Left renal pelvis (tissue), 4 donors: ENCODE results near the gene ADRB1. TPM values are rescaled to one million over a fixed set of nuclear protein-coding genes. Genes with fewer than 3 reads are reported as not detected.

ENCODE experiments used
- DNase-seq, 4 donors: peaks; one replicate each; pipeline ENCODE4 v3.0.0-alpha.2; 2013; ENCODE audit warnings: low read depth in 4 of 4, low spot score in 3 of 4
- polyA plus RNA-seq, 4 donors: library from polyadenylated mRNA; unstranded; fragments of 120-200 nt; gene quantifications; one replicate each; pipeline ENCODE4 v1.2.1, GENCODE V29; 2013; ENCODE audit not compliant: insufficient read length in 4 of 4

The ADRB1 gene
- polyA plus RNA-seq = under 1 TPM in 3 of 4 donors, not detected in 1; 0.06 to 0.13 (median 0.10) TPM

DNA sequence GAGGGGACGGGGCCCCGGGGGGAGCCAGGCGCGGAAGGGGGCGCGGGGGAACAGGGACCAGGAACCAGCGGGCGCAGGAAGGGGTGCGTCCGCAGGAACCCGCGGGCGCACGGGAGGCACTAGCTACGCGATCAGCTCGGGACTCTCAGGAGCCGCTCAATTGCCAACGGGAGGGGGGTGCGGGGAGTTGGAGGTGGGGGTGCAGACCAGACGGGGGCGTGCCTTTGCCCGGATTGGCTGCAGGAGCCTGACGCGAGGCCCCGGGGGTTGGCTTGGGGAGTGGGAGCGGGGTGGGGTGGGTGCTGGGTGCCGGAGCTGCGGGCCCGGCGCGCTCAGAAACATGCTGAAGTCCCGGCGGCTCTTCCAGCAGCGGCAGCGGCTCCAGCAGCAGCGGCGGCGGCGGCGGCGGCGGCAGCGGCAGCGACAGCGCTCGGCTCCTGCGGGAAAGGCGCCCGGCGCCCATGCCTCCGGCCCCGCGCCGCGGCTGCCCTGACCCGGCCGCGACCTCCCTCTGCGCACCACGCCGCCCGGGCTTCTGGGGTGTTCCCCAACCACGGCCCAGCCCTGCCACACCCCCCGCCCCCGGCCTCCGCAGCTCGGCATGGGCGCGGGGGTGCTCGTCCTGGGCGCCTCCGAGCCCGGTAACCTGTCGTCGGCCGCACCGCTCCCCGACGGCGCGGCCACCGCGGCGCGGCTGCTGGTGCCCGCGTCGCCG is at the start of gene ADRB1:
Gene ADRB1 (plus strand): TSS at position 335 of the 715 bp plus-strand sequence. CDS start 267 bp downstream, at position 602.
- no peak for DNase-seq

DNA sequence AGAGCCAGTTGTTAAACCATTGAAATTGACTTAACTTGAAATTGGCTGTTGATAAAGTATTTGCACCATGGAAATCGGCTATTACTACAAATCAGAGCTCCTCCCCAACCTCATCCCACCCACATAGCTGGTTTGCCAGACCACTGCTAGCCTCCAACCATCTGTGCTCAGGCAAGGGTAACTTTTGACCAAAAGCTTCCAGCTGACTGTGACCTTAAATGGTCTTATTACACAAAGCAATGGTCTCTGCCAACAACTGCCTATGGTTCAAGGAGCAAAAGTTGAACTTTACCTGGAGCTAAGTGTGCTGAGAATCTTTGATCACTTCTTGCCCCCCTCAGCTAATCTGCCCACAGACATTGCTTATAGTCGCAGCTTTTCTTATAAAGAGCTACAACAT is 48.5 kb upstream of the ADRB1 start:
- DNase-seq = no peak

DNA sequence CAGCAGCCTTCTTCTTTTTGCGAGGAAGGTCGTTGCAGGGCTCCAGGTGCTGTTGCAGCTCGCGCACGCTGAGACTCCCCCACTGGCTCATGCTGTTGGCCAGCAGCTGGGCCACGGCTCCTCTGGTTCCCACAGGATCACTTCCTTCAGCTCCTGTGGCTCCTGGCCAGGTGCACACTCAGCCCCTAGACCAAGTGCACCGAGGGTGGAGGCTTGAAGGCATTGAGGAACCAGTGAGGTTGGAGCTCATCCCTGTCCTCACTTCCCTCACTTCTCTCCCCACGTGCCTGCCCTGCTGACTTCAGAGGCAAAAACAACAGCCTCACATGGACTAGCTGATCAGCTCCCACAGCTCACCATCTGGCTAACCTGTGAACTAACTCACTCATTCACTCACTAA is 46.2 kb upstream of the ADRB1 start:
- no peak for DNase-seq

DNA sequence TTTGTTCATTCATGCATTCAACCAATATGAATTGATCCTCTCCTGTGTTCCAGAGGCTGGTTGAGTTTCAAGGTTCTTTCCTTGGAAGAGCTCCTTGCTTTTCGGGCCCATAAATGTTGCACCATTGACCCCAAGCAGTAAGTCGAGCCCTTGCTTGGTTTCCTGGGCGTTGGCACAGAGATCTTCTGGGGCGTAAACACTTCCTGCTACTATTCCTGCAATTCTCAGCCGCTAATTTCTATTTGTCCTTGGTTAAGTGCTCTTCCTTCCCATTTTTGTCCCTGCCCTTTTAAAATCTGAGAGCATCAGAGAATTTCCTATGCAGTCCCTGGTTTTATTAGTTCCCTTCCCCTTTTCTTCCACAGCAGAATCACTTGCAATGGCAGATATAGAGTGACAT is 44.1 kb upstream of the ADRB1 start:
- no peak for DNase-seq

DNA sequence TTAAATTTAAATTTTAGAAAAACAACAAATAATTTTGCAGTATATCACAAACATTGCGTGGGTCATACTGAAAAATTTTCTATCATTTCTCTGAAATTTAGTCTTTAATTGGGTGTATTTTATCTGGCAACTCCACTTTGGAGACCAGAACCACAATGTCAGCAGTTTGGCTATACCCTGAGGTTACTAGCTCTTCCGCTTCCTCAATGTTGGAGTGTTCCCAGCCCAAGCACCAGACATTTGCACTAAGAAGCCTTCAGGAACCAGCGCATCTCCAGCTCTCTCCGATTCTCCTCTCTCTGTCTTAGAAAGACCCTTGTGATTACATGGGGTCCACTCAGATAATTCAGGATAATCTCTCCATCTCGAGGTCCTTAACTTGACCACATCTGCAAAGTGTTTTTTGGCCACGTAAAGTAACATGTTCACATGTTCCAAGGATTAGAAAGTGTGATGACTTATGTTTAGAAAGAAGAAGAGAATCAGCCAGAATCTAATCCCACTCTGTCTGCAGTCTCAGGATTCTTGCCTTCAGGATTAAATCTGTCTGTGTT is 43.1 kb upstream of the ADRB1 start:
- no peak for DNase-seq

DNA sequence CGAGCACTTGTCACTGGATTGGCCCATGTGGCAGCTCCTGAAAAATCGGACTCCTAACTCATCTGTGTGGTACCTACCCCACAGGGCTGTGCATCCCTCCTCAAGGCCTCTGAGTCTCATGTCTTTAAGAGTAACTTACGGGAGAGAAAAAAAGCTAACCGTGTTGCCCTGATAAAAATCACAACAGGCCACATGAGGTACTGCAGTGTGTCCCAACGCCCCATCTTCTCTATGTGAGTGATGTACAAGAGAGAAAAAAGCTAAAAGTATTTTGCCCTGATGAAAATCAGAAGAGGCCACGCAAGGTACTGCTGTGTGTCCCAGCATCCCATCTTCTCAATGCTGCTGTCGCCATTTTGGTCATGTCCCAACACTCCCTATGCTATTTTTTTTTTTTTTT is 41.2 kb upstream of the ADRB1 start:
- DNase-seq = no peak

DNA sequence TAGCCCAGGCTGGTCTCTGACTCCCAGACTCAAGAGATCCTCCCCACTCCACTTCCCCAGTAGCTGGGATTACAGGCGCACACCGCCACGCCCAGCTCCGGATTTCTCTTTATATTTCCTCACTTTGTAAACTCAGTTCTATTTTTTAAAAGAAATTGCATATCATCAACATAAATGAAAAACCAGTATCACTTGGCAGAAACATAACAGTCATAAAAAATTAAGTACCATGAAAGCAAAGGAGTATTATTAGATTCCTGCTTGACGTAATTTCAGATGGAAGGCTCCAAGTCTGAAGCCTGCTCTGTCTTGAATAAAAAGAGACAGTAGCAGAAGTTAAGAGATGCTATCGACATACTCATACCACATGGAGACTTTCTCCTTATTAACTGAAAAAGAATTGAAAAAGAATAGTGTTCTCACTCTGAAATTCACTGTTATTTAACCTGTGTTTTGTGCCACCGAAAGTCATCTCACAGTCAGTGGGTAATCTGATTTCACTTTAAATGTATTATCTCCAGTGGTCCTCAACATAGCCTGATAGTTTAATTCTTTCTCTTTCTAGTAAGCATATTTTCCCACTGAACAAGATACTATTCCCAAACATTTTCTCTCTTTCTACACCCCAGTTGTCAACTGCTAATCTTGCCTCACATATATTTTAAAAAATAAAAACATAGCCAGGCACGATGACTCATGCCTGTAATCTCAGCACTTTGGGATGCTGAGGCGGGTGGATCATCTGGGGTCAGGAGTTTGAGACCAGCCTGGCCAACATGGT is 40.3 kb upstream of the ADRB1 start:
- no peak for DNase-seq

DNA sequence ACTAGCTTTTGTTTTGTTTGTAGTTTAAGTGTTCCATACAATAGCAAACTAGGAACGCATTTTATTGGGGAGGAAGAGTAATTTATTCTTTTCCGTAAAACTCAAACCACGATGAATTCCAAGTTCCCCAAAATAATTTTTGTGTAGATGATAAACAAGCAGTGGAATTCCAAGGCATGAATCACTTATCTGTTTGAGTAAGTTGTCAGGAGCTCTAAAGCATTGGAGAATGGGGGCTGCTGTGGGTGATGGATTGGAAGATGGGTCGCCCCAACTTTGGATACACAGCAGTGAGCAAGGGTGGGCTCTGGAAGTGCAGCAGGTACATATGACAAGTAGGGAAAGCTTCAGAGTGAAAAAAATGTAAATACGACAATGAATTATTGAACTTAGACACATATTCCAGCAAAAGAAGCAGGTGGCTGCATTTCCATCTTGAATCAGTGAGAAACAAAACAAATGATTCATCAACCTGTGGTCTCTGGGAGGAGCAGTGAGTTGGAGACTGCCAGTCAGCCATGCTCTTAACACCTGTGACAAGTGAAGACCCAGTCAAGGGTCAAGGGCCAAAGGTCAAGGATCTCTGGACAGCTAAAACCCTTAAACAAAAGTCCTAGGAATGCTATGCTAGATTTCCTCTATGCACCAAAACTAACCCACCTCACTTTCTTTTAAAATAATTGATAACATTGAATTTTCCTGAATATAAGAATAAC is 34.2 kb upstream of the ADRB1 start:
- DNase-seq = no peak

DNA sequence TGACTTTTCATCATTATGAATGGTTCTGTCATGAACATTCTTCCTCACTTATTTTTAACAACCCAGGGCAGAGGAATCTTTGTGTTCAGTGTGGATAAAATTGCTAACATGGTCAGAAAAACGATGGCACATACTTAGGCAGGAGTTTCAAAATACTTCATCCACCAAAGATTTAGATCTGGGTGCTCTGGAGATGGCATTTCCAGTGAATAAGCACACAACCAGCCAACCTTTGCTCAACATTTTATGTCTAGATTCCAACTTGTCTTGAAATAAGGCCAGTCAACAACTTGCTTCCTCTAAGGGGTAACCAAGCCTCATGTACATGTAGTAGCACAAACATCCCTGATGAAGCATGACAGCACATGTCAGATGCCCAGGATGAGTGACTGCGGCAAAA is 33.4 kb upstream of the ADRB1 start:
- no peak for DNase-seq

DNA sequence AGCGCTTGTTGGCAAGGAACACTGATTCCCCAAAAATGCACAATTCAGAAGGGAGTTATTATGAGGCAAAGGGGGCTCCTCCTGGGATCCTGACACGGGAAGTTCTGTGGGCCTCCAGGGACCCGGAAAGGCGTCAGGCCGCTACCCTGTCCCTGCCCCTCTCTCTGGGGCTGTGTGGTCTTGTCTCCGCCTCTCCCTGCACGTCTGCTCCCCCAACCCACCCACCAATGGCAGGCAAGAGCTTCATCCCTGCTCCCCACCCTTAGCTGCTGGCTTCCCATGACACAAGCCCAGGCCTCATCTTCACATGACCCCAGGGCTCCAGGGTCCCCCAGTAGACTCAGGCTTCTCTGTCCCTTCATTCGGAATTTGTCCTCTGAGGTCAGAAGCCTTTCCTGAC is 31.0 kb upstream of the ADRB1 start:
- no peak for DNase-seq

DNA sequence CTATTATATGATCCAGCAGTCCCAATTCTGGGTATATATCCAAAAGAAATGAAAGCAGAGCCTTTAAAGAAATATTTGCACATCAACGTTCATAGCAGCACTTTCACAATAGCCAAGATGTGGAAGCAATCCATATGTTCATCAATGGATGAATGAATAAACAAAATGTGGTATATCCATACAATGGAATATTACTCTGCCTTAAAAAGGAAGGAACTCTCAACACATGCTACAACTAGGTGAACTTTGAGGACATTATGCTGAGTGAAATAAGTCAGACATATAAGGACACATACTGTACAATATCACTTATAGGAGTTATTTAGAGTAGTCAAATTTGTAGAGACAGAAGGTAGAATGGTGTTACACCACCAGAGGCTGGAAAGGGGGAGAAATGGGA is 28.0 kb upstream of the ADRB1 start:
- DNase-seq = no peak

DNA sequence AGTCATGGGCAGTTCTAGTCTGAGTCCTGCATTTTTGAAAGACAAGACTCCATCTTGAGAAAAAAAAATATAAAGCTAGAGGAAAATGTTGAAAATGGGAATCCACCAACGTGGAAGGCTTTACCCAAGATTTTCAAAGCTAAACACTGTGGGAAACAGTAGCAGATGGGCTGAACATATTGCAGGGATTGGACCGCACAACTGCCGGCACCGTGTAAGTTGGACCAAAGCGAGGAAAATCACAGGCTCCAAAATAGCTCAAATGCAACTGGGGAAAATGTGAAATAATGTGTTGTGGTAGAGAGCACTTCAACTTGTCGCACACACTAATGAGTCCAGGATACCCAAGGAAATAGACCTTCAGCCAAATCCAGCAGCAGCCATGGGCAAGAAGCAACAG is 26.4 kb upstream of the ADRB1 start:
- DNase-seq = no peak

DNA sequence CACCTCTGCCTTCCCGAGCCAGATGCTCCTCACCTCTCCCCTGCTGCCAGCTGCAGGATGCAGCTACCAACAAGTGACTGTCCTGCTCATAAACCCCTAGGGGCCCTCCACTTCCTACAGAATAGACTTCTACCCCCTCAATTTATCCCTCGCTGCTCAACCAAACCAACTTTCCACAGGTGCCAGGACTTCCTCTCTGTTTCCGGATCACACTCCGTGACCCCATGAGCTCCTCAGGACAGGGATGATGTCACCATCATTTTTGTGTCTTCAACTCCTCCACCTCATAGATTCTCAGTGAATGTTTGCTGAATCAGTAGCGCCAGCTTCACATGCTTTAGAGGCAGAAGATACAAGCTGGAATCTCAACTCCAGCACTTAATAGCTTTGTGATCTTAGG is 25.8 kb upstream of the ADRB1 start:
- DNase-seq = no peak

DNA sequence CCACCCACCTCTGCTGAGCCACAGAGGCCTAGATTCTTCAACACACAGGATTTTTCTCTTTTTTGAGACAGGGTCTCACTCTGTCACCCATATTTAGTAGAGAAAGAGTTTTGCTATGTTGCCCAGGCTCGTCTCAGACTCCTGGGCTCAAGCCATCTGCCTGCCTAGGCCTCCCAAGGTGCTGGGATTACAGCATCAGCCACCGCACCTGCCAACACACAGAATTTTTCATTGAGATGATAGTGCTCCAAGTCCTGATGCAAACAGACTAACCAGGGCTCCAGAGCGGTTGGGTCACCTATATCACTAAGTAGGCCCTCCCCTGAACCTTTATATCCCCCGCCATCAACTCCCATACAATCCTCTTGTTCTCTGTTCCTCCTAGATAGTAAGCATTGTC is 24.4 kb upstream of the ADRB1 start:
- DNase-seq = no peak

DNA sequence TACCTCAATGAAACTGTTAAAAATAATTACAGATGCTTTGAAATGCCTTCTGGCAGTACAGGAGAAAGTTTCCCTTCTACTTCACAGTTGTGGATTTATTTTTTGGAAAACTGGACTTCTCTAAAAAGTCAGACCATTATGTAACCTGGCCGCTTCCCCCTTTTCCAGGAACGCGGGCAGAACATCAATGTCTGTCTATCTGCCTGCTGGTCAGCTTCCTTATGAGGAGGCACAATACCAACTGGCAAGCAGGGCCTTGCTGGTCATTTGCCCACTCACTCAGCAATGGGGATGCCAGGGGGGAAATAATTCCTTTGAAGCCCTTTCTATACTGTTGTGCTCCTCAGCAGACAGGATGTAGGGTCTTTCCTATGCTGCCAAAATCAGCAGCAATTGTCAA is 22.5 kb upstream of the ADRB1 start:
- no peak for DNase-seq

DNA sequence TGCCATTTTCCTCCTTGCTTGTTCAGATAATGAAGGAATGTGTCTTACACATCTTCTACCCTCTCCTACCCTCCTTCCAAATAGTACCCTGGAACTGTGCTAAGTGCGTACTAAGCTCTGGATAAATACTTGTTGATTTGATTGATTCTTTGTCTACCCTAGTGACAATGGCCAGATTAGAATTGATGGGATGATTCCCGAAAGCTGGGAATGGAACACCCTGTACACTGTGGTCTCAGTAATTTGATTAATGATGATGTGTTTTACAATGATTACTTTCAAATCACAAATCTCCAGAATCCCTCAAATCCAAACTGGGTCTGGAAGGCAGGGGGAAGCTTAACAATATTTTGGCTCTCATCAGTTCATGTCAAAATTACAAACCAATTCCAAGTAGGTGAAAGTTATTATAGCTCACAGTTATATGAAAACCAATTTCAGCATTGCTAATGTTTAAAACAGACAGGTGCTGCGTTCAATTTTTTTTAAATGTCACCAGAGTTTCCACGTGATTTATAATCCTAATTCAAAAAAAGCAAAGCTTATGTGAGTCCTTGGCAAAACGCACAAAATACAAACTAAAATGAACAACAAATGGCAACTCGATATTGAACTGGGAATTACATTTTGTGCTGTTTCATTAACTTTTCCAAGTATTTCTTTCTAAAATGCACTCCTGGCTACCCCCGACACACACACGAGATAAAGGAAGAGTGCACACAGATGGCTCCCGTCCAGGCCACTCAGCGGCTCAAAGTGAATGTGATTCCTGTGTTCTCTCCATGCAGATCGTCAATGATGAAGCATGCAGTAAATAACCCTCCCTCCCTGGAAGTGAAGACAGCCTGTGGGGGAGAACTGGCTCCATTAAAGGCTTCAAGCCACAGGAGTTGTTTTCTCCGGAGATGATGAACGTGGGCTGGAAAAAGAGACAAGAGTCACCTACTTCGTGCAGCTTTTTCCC is 21.7 kb upstream of the ADRB1 start:
- DNase-seq = no peak

DNA sequence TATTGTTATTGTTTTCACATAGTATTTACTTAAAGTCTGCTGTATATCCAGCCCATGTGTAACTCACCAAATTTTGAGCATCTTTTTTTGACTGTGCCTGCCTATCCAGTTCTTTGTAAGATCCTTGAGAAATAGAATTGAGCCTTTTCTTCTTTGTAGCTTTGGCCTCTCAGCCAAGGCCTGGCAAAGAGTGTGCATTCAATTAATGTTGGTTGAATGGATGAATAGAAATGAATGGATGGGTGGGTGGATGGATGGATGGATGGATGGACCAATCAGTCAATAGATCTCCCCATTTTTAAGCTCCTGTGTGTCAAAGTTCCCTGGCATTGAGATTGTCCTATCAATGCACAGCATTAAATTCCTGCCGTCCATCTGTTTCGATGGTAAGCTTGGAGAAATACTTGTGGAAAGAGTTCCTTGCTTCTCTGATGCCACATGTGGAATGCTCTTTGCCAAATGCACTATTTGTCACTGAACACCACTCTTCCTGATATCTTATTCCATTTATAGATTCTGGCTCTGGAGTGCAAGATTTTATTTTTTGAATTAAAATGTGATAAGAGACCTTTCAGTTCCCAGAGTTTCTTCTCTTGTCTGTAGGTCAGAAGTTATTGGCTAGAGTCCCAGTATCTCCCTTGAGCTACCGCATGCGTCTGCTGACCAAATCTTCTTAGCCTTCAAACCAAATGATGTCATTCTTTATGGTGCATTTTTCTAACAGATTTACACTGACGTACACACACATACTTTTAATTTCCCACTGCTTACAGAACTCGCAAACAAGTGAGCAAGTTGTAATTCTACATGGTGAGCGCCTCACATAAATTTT is 20.7 kb upstream of the ADRB1 start:
- no peak for DNase-seq

DNA sequence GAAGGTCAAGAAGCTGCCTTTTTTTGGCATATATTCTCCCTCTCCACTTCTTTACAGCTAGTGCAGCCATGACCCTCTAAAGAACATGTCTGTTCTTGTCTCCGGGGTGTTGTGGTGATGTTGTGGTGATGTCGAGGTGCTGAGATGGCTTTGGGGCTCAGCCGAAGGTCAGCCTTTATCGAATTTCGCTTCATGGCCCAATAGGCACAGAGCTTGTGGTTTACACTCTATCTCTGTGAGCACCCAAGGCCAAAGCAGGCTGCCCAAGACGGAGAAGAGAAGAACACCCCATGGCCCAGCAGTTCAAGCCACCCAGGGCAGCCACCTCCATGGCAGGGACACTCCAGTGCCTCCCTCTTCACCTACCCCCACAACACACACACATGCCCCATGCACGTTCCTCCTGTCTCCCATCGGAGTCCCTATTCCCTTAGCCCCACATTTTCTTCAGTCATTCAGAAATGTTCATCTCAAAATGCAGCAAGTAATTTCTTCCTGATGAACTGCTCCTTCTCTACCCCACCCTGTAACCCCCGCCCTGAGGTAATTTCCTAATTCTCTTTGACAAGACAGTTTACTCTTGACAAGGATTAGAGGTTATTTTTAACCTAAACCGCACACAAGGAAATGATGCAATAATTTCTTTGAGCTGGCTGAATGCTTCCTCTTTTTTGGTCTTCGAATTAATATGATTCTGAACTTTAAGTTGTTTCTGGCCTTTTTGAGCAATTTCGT is 18.6 kb upstream of the ADRB1 start:
- no peak for DNase-seq
